Osteocyte (in vitro differentiated cells): ENCODE results near the gene PLCB4. TPM values are rescaled to one million over a fixed set of nuclear protein-coding genes. Genes with fewer than 3 reads are reported as not detected.

Source experiments
- DNase-seq: peaks from one replicate; pipeline ENCODE4 v3.0.0; 2021; ENCODE audit warnings: mixed read lengths; ENCODE audit not compliant: unreplicated experiment; ENCODE audit errors: extremely low spot score
- H3K27ac Mint-ChIP-seq: one replicate; pipeline ENCODE4 v1.8.0; 2021; ENCODE audit warnings: mild to moderate bottlenecking, mixed read lengths; ENCODE audit not compliant: unreplicated experiment
- H3K27me3 Mint-ChIP-seq: one replicate; pipeline ENCODE4 v1.8.0; 2021; ENCODE audit warnings: mixed read lengths; ENCODE audit not compliant: unreplicated experiment
- H3K36me3 Mint-ChIP-seq: one replicate; pipeline ENCODE4 v1.8.0; 2021; ENCODE audit warnings: mixed read lengths; ENCODE audit not compliant: unreplicated experiment
- H3K4me1 Mint-ChIP-seq: one replicate; pipeline ENCODE4 v1.8.0; 2021; ENCODE audit warnings: mixed read lengths; ENCODE audit not compliant: unreplicated experiment
- H3K4me3 Mint-ChIP-seq: one replicate; pipeline ENCODE4 v1.8.0; 2021; ENCODE audit warnings: mild to moderate bottlenecking, moderate library complexity, mixed read lengths; ENCODE audit not compliant: unreplicated experiment
- H3K9me3 Mint-ChIP-seq: one replicate; pipeline ENCODE4 v1.8.0; 2021; ENCODE audit warnings: mixed read lengths; ENCODE audit not compliant: unreplicated experiment
- CTCF ChIP-seq: fragments of 200-600 bp; sonication (generic); IDR thresholded peaks from 2 replicates; pipeline ENCODE4 v1.5.0; 2021; ENCODE audit warnings: antibody characterized with exemption, mild to moderate bottlenecking, moderate library complexity
- total RNA-seq: library from RNA; stranded (reverse); gene quantifications from 2 replicates; pipeline ENCODE4 v1.2.1, GENCODE V29; 2021

The PLCB4 gene
- total RNA-seq, 1 donor from 2014 or later, result 5.3 TPM

GRCh38 chr20:9031991-9032390 is 36.9 kb upstream of the PLCB4 start:
- H3K9me3 Mint-ChIP-seq, result no peaks in the 10 kb centered on the region
- H3K4me3 Mint-ChIP-seq, result no peak overlapping the region
- TF ChIP-seq CTCF, result no peak
- DNase-seq, result no peak
- no peaks in the 10 kb centered on the region for H3K36me3 Mint-ChIP-seq
- no peaks in the 10 kb centered on the region for H3K27me3 Mint-ChIP-seq
- peaks cover 20% of the 10 kb centered on the region for H3K4me1 Mint-ChIP-seq
- H3K27ac Mint-ChIP-seq, result no peak overlapping the region

GRCh38 chr20:9032758-9033157 is 36.1 kb upstream of the PLCB4 start:
- Mint-ChIP-seq H3K4me3 (no peak overlapping the region), H3K27me3 (no peaks in the 10 kb centered on the region), H3K36me3 (no peaks in the 10 kb centered on the region), H3K27ac (no peak overlapping the region), H3K9me3 (no peaks in the 10 kb centered on the region), H3K4me1 (peaks cover 21% of the 10 kb centered on the region)
- no peak for DNase-seq
- no peak for TF ChIP-seq CTCF

- no peaks in the 10 kb centered on the region for H3K27me3 Mint-ChIP-seq
- H3K9me3 Mint-ChIP-seq, result no peaks in the 10 kb centered on the region
- no peak overlapping the region for H3K27ac Mint-ChIP-seq
- no peak overlapping the region for H3K4me3 Mint-ChIP-seq
- no peak for DNase-seq
- H3K4me1 Mint-ChIP-seq, result peaks cover 24% of the 10 kb centered on the region
- no peaks in the 10 kb centered on the region for H3K36me3 Mint-ChIP-seq
- no peak for TF ChIP-seq CTCF
Observed at GRCh38 chr20:9035126-9035525, 33.8 kb upstream of the PLCB4 start.

GRCh38 chr20:9036593-9036992 is 32.3 kb upstream of the PLCB4 start:
- Mint-ChIP-seq H3K36me3 (no peaks in the 10 kb centered on the region), H3K27me3 (no peaks in the 10 kb centered on the region), H3K27ac (no peak overlapping the region), H3K4me1 (peaks cover 24% of the 10 kb centered on the region), H3K4me3 (no peak overlapping the region), H3K9me3 (no peaks in the 10 kb centered on the region)
- DNase-seq, result no peak
- TF ChIP-seq CTCF, result no peak

- H3K27ac Mint-ChIP-seq, result no peak overlapping the region
- no peaks in the 10 kb centered on the region for H3K36me3 Mint-ChIP-seq
- H3K27me3 Mint-ChIP-seq, result no peaks in the 10 kb centered on the region
- TF ChIP-seq CTCF, result no peak
- peaks cover 24% of the 10 kb centered on the region for H3K4me1 Mint-ChIP-seq
- no peaks in the 10 kb centered on the region for H3K9me3 Mint-ChIP-seq
- no peak for DNase-seq
- H3K4me3 Mint-ChIP-seq, result no peak overlapping the region
Observed at GRCh38 chr20:9038791-9039535, 29.9 kb upstream of the PLCB4 start.
